ENCODE measurements around the gene MRGPRD.

MRGPRD gene

GRCh38 chr11:68968306-68969250, 12.2 kb downstream of the MRGPRD start:
- no peak for DNase-seq

DNA sequence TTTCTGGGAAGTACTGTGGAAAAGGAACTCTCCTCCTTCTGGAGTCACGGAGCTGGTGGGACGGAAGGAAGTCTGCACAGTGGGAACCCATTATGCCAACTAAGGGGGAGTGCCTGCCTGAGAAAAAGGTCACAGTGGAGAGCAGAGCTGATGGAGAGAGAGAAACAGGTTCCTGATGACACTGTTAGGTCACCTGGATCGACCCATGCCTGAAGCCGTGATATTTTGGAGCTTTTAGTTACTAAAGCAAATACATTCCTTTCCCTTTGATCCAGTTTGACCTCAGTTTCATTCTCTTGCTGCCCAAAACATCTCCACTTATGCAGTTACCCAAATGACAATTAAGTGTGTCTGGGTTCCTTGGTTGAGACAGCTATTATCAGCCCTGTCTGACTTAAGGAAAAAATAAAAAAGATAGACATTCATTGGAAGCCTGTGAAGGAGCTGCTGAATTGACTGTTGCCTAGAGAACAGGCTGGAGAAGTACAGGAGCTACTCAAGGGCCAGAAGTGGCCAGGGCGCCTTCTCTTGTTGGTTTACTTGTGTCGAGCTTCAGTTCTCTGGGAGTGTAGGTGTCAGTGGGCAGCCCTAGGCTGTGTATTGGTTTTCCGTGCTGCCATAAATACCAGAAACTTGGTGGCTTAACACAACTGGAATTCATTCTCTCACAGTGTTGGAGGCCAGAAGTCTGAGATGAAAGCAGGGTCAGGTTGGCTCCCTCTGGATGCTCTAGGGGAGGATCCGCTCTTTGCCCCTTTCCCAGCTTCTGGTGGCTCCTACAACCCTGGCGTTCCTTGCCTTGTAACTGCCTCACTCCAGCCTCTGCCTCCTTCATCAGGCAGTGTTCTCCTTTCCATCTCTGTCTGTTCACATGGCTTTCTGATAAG, 13.6 kb downstream of the MRGPRD start:
- DNase-seq, result no peak

GRCh38 chr11:68965901-68966853, 14.6 kb downstream of the MRGPRD start:
- DNase-seq, result no peak

GRCh38 chr11:68963779-68964178, 17.0 kb downstream of the MRGPRD start:
- DNase-seq, result no peak

- no peak for DNase-seq
Measured at GRCh38 chr11:68962527-68963250, 18.1 kb downstream of the MRGPRD start.

DNA sequence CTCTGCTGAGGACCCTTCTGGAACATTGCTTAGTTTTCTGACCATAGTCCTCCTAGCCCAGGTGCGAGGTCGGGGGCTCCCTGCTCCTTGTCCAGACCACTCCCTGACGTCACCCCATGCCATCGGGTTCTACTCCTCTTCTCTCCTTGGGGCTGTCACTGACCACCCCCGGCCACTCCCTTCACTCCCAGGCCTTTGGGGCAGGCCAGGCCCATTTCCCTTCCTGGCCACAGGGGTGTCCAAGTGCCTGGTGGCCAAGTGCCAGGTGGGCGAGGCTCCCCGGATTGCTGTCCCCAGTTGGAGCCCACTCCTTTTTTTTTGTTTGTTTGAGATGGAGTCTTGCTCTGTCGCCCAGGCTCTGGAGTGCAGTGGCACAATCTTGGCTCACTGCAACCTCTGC, 19.5 kb downstream of the MRGPRD start:
- DNase-seq, result no peak

- no peak for DNase-seq
Measured at GRCh38 chr11:68960294-68961071, 20.3 kb downstream of the MRGPRD start.

- no peak for DNase-seq
Measured at GRCh38 chr11:68959465-68960293, 21.1 kb downstream of the MRGPRD start.

GRCh38 chr11:68958211-68958610, 22.6 kb downstream of the MRGPRD start:
- no peak for DNase-seq

DNA sequence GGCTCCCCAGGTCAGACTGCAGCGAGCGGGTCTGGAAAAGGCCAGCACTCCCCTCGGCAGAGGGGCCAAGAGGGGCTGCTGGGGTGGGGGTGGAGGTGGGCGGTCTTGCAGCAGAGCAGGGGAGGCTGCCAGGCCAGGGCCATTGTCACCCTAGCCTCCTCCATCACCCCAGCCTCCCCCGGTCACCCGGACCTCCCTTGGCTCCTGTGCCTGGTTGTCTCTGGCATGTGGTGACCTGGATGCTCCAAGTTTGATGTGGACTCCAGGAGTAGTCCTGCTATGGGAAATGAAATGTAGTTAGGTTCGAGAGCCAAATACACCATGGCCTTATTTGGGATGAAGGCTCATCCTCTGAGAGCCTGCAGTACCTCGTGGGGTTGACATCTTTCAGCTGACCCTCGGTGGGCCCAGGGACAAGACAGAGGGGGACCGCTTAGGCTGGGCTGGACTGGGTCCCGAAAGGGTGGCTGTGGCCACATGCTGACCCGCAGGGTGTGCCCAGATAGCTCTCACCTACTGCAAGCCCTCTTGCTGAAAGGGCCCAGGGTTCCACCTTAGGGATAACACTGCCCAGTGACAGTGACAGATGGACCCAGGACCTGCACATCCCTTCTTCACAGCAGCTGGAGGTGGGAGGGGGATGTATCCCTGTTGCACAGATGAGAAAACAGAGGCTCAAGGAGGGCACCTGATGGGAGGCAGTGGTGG, 24.1 kb downstream of the MRGPRD start:
- no peak for DNase-seq

GRCh38 chr11:68956142-68956541, 24.6 kb downstream of the MRGPRD start:
- DNase-seq, result peak; percentile 41

- no peak for DNase-seq
Measured at GRCh38 chr11:68955607-68955958, 25.2 kb downstream of the MRGPRD start.

- DNase-seq, result peak; percentile 82
Measured at GRCh38 chr11:68954836-68955606, 25.8 kb downstream of the MRGPRD start.

DNA sequence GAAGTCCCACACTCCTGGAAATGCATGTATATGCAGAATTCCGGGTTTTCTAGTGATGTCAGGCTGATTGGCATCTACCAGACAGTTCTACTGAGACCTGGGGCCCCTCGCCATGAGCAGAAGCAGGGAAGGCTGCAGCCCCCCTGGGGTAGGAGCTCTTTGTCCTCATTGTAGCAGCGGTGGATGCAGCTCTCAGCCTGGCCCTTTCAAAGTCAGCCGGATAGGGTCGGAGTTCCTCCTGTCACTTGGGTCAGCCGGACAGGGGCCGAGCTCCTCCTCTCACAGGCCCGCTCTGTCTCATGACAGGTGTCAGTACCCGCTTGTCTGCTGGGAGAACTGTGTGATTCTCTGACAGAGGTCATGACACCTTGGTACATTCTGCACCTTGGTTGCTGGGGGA, 30.0 kb downstream of the MRGPRD start:
- DNase-seq, result no peak

DNA sequence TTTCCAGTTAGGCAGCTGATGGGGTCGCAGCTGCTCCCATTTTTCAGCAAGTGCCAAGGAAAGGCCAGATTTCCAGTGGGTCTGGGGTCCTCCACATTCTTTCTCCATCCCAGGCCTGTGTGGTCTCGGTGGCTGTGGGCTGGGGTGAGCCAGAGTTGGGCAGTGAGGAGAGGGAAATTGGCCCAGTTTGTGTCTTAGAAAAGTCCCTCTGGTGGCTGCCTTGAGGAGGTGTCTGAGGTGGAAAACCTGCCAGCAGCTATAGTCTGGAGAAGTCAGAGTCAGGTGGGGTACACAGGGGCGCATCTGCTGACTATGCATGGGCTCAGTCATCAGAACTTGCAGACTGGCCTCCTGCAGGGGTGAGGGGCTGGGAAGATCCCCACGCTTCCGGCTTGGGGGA, 30.5 kb downstream of the MRGPRD start:
- DNase-seq, result peak; percentile 38

DNA sequence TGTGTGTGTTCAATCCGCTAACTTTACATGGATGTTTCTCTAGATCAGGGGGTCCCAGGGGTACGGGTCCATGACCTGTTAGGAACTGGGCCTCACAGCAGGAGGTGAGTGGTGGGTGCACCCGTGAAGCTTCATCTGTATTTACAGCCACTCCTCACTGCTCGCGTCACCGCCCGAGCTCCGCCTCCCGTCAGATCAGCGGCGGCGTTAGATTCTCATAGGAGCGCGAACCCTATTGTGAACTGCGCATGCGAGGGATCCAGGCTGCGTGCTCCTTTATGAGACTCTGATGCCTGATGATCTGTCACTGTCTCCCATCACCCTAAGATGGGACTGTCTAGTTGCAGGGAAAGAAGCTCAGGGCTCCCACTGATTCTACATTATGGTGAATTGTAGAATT, 31.9 kb downstream of the MRGPRD start:
- DNase-seq, result no peak

DNA sequence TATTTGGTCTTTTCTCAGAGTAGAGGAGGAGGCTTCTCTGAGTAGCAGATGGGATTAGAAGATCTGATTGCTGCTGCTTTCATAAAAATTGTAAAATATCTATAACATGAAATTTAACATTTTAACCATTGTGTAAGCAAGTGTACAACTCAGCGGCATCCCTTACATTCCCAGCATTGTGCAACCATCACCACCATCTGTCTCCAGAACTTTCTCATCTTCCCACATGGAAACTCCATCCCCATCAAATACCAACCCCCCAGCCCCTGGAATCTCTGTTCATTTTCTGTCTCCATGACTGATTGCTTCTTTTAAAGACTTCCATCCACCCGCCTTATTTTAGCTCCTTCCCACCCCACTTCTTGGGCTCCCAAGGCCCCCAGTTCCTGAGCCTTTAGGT, 32.3 kb downstream of the MRGPRD start:
- DNase-seq, result no peak

DNA sequence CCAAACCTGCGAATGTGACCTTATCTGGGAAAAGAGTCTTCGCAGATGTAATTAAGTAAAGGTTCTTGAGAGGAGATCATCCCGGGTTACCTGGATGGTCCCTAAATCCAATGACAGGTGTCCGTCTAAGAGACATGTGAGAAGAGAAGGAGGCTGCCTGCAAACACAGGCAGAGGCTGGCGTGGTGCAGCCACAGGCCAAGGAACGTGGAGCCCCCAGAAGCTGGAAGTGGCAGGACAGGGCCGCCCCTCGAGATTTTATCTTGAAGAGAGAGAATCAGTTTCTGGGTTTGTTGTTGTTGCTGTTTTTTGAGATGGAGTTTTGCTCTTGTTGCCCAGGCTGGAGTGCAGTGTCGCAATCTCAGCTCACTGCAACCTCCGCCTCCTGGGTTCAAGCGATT, 33.6 kb downstream of the MRGPRD start:
- no peak for DNase-seq
